Smooth muscle cell (in vitro differentiated cells): ENCODE measurements around the gene C19orf85. TPM values are rescaled to one million over a fixed set of nuclear protein-coding genes. Genes with fewer than 3 reads are reported as not detected.
A peak's percentile ranks its signal among the peaks of the same experiment; 100 is the strongest.

Experiments used
- DNase-seq: peaks from one replicate; lab custom pipeline; 2025; ENCODE audit not compliant: unreplicated experiment; lab: John Stamatoyannopoulos, UW
- H2AFZ ChIP-seq: fragments of 200-600 bp; sonication (generic); 2 replicates; pipeline ENCODE4 v1.6.0; 2016; ENCODE audit warnings: antibody characterized with exemption, low read depth, mild to moderate bottlenecking
- H3F3A ChIP-seq: fragments of 200-600 bp; sonication (generic); 2 replicates; pipeline ENCODE4 v1.6.0; 2017; ENCODE audit warnings: antibody characterized with exemption, low read depth
- H3K27ac ChIP-seq: fragments of 200-600 bp; sonication (generic); 2 replicates; pipeline ENCODE4 v1.5.1; 2016; ENCODE audit warnings: low read depth, mild to moderate bottlenecking
- H3K27me3 ChIP-seq: fragments of 200-600 bp; sonication (generic); 2 replicates; pipeline ENCODE4 v1.6.1; 2016; ENCODE audit warnings: low read depth, mild to moderate bottlenecking
- H3K36me3 ChIP-seq: fragments of 200-600 bp; sonication (generic); 2 replicates; pipeline ENCODE4 v1.5.1; 2016; ENCODE audit warnings: low read depth
- H3K4me1 ChIP-seq: fragments of 200-600 bp; sonication (generic); 2 replicates; pipeline ENCODE4 v1.5.1; 2016; ENCODE audit warnings: low read depth
- H3K4me2 ChIP-seq: fragments of 200-600 bp; sonication (generic); 2 replicates; pipeline ENCODE4 v1.6.0; 2016; ENCODE audit warnings: mild to moderate bottlenecking
- H3K4me3 ChIP-seq: fragments of 200-600 bp; sonication (generic); 2 replicates; pipeline ENCODE4 v1.5.1; 2016; ENCODE audit warnings: mild to moderate bottlenecking
- H3K79me2 ChIP-seq: fragments of 200-600 bp; sonication (generic); 2 replicates; pipeline ENCODE4 v1.6.0; 2016; ENCODE audit warnings: low read depth, mild to moderate bottlenecking
- H3K9ac ChIP-seq: fragments of 200-600 bp; sonication (generic); 2 replicates; pipeline ENCODE4 v1.6.0; 2016; ENCODE audit warnings: low read depth
- H3K9me3 ChIP-seq: fragments of 200-600 bp; sonication (generic); replicated peaks from 2 replicates; pipeline ENCODE4 v1.5.1; 2016; ENCODE audit warnings: low read depth
- H4K20me1 ChIP-seq: fragments of 200-600 bp; sonication (generic); 2 replicates; pipeline ENCODE4 v1.6.0; 2016; ENCODE audit warnings: low read depth
- CTCF ChIP-seq: fragments of 200-600 bp; sonication (generic); IDR thresholded peaks from 2 replicates; pipeline ENCODE4 v1.5.1; 2017; ENCODE audit warnings: borderline replicate concordance, mild to moderate bottlenecking, antibody characterized with exemption; ENCODE audit not compliant: insufficient read depth, poor library complexity, severe bottlenecking
- WGBS: methylation state at CpG from one replicate; pipeline ENCODE4 v1.1.7; 2016; ENCODE audit warnings: low lambda C conversion rate; 5-methylcytosine and 5-hydroxymethylcytosine counted together
- polyA plus RNA-seq: library from polyadenylated mRNA; unstranded; fragments of >200 nt; fragmentation: Nextera tagmentation; extraction: Ambion mirVana; gene quantifications from 2 replicates; pipeline ENCODE4 v1.2.1, GENCODE V29; 2016
- total RNA-seq: library from RNA; depleted of rRNA; stranded (reverse); fragments of >200 nt; gene quantifications from 2 replicates; pipeline ENCODE4 v1.2.3, GENCODE V29; 2014

Gene C19orf85
- total and polyA plus RNA-seq, 2 experiments from 2014 or later = not detected

GRCh38 chr19:55490478-55491432 lies 26.2 kb upstream of the C19orf85 start:
- no peaks in the 10 kb centered on the region for H3K9me3 ChIP-seq
- no peak for TF ChIP-seq CTCF
- H3K4me2 ChIP-seq = no peak overlapping the region
- H3K79me2 ChIP-seq = no peaks in the 10 kb centered on the region
- peaks cover 27% of the 10 kb centered on the region for H3K4me1 ChIP-seq
- no peaks in the 10 kb centered on the region for H3K36me3 ChIP-seq
- no peak overlapping the region for H2AFZ ChIP-seq
- no peaks in the 10 kb centered on the region for H4K20me1 ChIP-seq
- no peak overlapping the region for H3K9ac ChIP-seq
- H3K4me3 ChIP-seq = no peak overlapping the region
- DNase-seq = no peak
- no peak overlapping the region for H3K27ac ChIP-seq
- H3F3A ChIP-seq = peaks cover 5% of the 10 kb centered on the region
- H3K27me3 ChIP-seq = no peaks in the 10 kb centered on the region
- WGBS = 91% methylated on average over 52 of the region's 52 CpGs

- WGBS = 94% methylated on average over 14 of the region's 21 CpGs
Measured at GRCh38 chr19:55489711-55490477, 25.3 kb upstream of the C19orf85 start.

GRCh38 chr19:55488986-55489710 lies 24.6 kb upstream of the C19orf85 start:
- Histone ChIP-seq H3K27ac (no peak overlapping the region), H3K79me2 (peaks cover 7% of the 10 kb centered on the region), H3F3A (peaks cover 12% of the 10 kb centered on the region), H2AFZ (no peak overlapping the region), H3K4me2 (peak overlapping the region; percentile 99), H3K4me1 (peaks cover 32% of the 10 kb centered on the region), H3K9me3 (no peaks in the 10 kb centered on the region), H3K4me3 (no peak overlapping the region), H3K36me3 (no peaks in the 10 kb centered on the region), H3K9ac (no peak overlapping the region), H3K27me3 (no peaks in the 10 kb centered on the region), H4K20me1 (no peaks in the 10 kb centered on the region)
- TF ChIP-seq CTCF = no peak
- DNase-seq = no peak
- WGBS = 86% methylated on average over 28 of the region's 36 CpGs

More at GRCh38 chr19:55489711-55490477, 25.3 kb upstream of the C19orf85 start:
- Histone ChIP-seq H3F3A (peaks cover 12% of the 10 kb centered on the region), H3K27ac (no peak overlapping the region), H4K20me1 (no peaks in the 10 kb centered on the region), H3K4me3 (no peak overlapping the region), H3K36me3 (no peaks in the 10 kb centered on the region), H3K9ac (no peak overlapping the region), H3K4me1 (peaks cover 32% of the 10 kb centered on the region), H3K9me3 (no peaks in the 10 kb centered on the region), H2AFZ (no peak overlapping the region), H3K4me2 (no peak overlapping the region), H3K79me2 (peaks cover 7% of the 10 kb centered on the region), H3K27me3 (no peaks in the 10 kb centered on the region)
- no peak for DNase-seq
- TF ChIP-seq CTCF = no peak
